Stimulated activated naive CD8-positive, alpha-beta T cell treated with anti-CD3 and anti-CD28 coated beads, Interleukin-15, amount 100 ng/mL, for 72 hours (primary cell): Measurements from ENCODE around the gene SLC16A5.
"Not testable (repeated sequence)": the region's sequence is repeated elsewhere in the genome, so short reads cannot be mapped to it uniquely, and the experiment has no call there.

Experiments used
- ATAC-seq: fragments of 150-1000 bp; cut with Tn5 transposase; 2 replicates; pipeline ENCODE4 v1.10.0; 2021; ENCODE audit warnings: mild to moderate bottlenecking, moderate library complexity
- DNase-seq, 2 donors: peaks; one replicate each; pipeline ENCODE4 v3.0.0; 2021 to 2022
- H3K27ac Mint-ChIP-seq, 2 donors: one replicate each; pipeline ENCODE4 v1.8.0; 2022; ENCODE audit warnings: mild to moderate bottlenecking in 2 of 2, mixed read lengths in 2 of 2, moderate library complexity in 2 of 2
- H3K27me3 Mint-ChIP-seq: one replicate; pipeline ENCODE4 v1.8.0; 2022; ENCODE audit warnings: mixed read lengths
- H3K4me1 Mint-ChIP-seq: one replicate; pipeline ENCODE4 v1.8.0; 2022; ENCODE audit warnings: mild to moderate bottlenecking, mixed read lengths
- H3K4me3 Mint-ChIP-seq, 2 donors: one replicate each; pipeline ENCODE4 v1.8.0; 2022; ENCODE audit warnings: mild to moderate bottlenecking in 2 of 2, mixed read lengths in 2 of 2, moderate library complexity in 1 of 2
- H3K9me3 Mint-ChIP-seq, 2 donors: one replicate each; pipeline ENCODE4 v1.8.0; 2022; ENCODE audit warnings: mixed read lengths in 2 of 2

SLC16A5 gene

GRCh38 chr17:75128694-75129505 is 41.1 kb downstream of the SLC16A5 start:
- Mint-ChIP-seq H3K27me3 (no peaks in the 10 kb centered on the region), H3K4me1 (peaks cover 62% of the 10 kb centered on the region), H3K9me3 (no peaks in the 10 kb centered on the region), H3K27ac (peak overlapping the region in 1 of 2 donors; percentile 74), H3K4me3 (peak overlapping the region in 1 of 2 donors; percentile 69)
- no peak for ATAC-seq
- DNase-seq: no peak

DNA sequence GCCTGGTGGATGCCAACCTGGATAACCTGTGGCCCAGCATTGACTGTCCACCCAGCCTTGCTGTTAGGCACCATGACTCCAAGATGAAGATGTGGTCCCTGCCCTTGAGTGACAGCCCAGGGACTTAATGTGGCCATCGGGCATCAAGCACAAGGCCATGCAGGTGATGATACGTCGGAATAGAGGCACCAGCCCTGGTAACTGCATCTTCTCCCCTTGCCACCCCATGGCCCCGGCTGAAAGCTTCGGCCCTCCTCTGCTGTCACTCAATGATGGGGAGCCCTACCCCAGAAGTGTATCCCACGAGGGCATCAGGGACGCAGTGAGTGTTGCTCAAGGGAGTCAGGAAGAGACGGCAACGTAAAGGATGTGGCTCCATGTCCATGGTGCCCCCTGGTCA is 41.8 kb downstream of the SLC16A5 start:
- ATAC-seq (no peak), DNase-seq (no peak)
- Mint-ChIP-seq H3K9me3 (no peaks in the 10 kb centered on the region), H3K27me3 (no peaks in the 10 kb centered on the region), H3K4me1 (peaks cover 55% of the 10 kb centered on the region), H3K27ac (peak overlapping the region in 1 of 2 donors; percentile 74), H3K4me3 (peak overlapping the region; percentile 10 to 69)

DNA sequence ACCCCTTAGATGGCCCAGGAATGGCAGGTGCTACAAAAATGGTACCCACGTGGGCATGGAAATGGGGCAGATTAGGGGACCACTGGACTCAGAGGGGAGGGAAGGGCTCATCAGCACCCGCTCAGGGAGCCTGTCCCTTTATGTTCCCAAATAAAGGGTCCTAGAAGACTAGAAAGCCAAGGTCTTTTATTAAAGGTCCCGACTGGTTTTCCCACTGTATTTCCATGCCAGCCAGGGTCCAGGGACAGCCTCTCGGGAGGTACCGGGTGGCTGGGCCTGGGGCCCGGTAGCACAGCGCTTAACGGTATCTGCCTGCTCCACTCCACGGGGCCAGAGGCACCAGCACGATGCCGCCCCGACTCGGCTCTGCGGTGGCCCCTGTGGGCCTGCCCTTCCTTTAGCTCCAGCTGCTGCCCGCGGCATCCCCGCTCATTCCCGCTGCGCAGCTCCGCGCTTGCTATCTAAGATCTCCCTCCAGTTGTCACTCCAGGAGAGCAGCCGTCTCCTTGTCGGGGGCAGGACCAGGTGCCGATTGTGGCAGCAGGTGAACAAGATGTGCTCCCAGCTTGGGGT is 42.4 kb downstream of the SLC16A5 start:
- Mint-ChIP-seq H3K27ac (peak overlapping the region; percentile 90 to 93), H3K4me3 (peak overlapping the region; percentile 87 to 95), H3K27me3 (no peaks in the 10 kb centered on the region), H3K9me3 (no peaks in the 10 kb centered on the region), H3K4me1 (peaks cover 50% of the 10 kb centered on the region)
- DNase-seq: no peak
- no peak for ATAC-seq

- Mint-ChIP-seq H3K27me3 (no peaks in the 10 kb centered on the region), H3K9me3 (no peaks in the 10 kb centered on the region), H3K27ac (peak overlapping the region; percentile 90 to 93), H3K4me1 (peaks cover 43% of the 10 kb centered on the region), H3K4me3 (peak overlapping the region; percentile 87 to 95)
- DNase-seq (peak; percentile 53 to 54), ATAC-seq (peak; percentile 70)
Observed at GRCh38 chr17:75130632-75131277, 43.0 kb downstream of the SLC16A5 start.

DNA sequence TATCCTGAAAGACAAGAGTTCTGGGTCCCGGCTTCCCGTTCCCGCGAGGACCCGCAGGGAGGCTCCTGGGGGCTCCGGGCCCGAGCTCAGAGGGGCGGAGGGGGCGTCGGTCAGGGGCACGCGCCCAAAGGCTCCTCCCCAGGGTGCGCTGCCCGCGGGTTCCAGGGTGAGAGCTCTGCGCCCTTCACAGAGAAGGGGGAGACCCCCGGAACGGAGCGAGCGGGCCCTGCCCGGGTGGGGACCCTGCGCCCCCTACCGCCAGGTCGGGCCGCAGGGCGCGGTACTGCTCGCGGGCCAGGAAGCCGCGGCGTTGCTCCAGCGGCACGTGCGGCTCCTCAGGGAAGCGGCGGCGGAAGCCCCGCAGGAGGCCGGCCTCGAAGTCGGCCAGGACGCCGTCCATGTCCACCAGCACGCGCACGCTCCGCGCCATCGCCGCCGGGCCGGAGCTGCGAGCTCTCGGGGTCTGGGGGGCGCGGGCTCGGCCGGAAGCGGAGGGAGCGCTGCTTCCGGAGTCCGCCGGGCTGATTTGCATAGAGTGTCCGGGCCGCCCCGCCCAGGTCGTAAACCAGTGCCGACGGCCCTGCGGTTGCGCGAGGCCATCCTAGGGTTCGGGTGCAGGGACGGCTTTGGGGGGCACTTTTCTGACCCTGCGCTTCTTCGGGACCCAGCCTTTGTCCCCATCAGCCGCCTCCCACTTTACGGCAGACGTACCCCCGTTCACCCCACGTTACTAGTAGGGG is 43.7 kb downstream of the SLC16A5 start, which contains the start of gene NT5C:
Gene NT5C (minus strand): TSS at position 465 of the 740 bp plus-strand sequence. CDS start 35 bp downstream, at position 430.
- no peaks in the 10 kb centered on the region for H3K27me3 Mint-ChIP-seq
- DNase-seq (peak; percentile 80 to 81), ATAC-seq (peak; percentile 92)
- H3K27ac Mint-ChIP-seq: peak within 1 kb of the TSS; percentile 95 to 96
- H3K4me3 Mint-ChIP-seq: peak within 1 kb of the TSS; percentile 91 to 95
- peaks cover 37% of the 10 kb centered on the region for H3K4me1 Mint-ChIP-seq
- no peaks in the 10 kb centered on the region for H3K9me3 Mint-ChIP-seq

- not testable (repeated sequence) for H3K9me3 Mint-ChIP-seq, ATAC-seq, H3K27me3 Mint-ChIP-seq, DNase-seq
- Mint-ChIP-seq H3K27ac (peak overlapping the region; percentile 95 to 96), H3K4me3 (peak overlapping the region; percentile 91 to 95), H3K4me1 (peaks cover 37% of the 10 kb centered on the region)
Observed at GRCh38 chr17:75132018-75133000, 44.6 kb downstream of the SLC16A5 start.

- Mint-ChIP-seq H3K4me1 (peaks cover 35% of the 10 kb centered on the region), H3K9me3 (no peaks in the 10 kb centered on the region), H3K27me3 (no peaks in the 10 kb centered on the region), H3K4me3 (no peak overlapping the region), H3K27ac (no peak overlapping the region)
- DNase-seq: no peak
- no peak for ATAC-seq
Observed at GRCh38 chr17:75133001-75133400, 45.2 kb downstream of the SLC16A5 start.

- H3K4me3 Mint-ChIP-seq, ATAC-seq, DNase-seq, H3K27me3 Mint-ChIP-seq, H3K9me3 Mint-ChIP-seq: not testable (repeated sequence)
- Mint-ChIP-seq H3K4me1 (peaks cover 30% of the 10 kb centered on the region), H3K27ac (peak overlapping the region; percentile 14 to 63)
Observed at GRCh38 chr17:75133607-75134347, 46.0 kb downstream of the SLC16A5 start.

DNA sequence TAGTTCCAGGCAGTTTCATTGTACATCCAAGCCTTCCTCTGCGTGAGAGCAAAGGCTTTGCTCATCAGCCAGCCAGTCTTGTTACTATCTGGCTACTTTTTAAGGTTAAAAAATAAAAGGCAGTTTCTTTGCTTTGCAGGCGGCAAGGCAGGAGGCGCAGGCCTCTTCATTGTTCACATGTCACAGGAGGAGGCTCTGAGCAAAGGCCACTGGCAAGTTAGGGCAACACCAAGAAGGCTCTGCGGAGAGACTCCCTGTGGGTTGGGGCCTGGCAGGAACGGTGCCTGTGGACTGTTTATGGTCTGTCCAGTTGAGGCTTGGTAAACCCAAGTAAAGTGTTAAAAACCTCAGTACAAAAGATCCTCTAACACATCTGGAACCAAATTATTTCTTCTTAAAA is 47.7 kb downstream of the SLC16A5 start:
- Mint-ChIP-seq H3K4me3 (no peak overlapping the region), H3K27me3 (no peaks in the 10 kb centered on the region), H3K9me3 (no peaks in the 10 kb centered on the region), H3K4me1 (peaks cover 13% of the 10 kb centered on the region), H3K27ac (peak overlapping the region; percentile 54 to 70)
- DNase-seq (no peak), ATAC-seq (no peak)

GRCh38 chr17:75135946-75136345 is 48.2 kb downstream of the SLC16A5 start:
- Mint-ChIP-seq H3K9me3 (no peaks in the 10 kb centered on the region), H3K4me1 (peaks cover 10% of the 10 kb centered on the region), H3K27me3 (no peaks in the 10 kb centered on the region), H3K4me3 (no peak overlapping the region), H3K27ac (peak overlapping the region; percentile 54 to 70)
- DNase-seq (no peak), ATAC-seq (no peak)

DNA sequence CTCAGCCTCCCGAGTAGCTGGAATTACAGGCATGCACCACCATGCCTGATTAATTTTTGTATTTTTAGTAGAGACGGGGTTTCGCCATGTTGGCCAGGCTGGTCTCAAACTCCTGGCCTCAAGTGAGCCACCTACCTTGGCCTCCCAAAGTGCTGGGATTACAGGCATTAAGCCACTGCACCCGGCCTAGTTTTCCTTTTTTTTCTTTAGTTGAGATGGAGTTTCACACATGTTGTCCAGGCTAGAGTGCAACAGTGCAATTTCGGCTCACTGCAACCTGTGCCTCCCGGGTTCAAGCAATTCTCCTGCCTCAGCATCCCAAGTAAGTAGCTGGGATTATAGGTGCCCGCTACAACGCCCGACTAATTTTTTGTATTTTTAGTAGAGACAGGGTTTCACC is 50.0 kb downstream of the SLC16A5 start:
- H3K27me3 Mint-ChIP-seq, H3K9me3 Mint-ChIP-seq, ATAC-seq, DNase-seq, H3K4me3 Mint-ChIP-seq, H3K27ac Mint-ChIP-seq: not testable (repeated sequence)
- peaks cover 10% of the 10 kb centered on the region for H3K4me1 Mint-ChIP-seq

DNA sequence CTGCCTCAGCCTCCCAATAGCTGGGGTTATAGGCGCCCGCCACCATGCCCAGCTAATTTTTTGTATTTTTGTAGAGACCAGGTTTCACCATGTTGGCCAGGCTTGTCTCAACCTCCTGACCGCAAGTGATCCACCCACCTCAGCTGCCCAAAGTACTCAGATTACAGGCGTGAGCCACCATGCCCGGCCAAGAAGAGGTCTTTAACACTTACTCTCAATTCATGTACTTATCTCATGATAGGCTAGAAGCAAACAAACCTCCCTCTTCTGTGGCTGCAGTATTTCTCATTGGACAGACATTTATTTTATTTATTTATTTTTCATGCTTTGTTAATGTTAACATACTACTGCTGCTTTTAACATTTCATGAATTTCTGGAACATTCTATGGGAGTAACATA is 50.8 kb downstream of the SLC16A5 start:
- Mint-ChIP-seq H3K4me3 (no peak overlapping the region), H3K27ac (no peak overlapping the region), H3K9me3 (no peaks in the 10 kb centered on the region), H3K27me3 (no peaks in the 10 kb centered on the region), H3K4me1 (peaks cover 10% of the 10 kb centered on the region)
- no peak for ATAC-seq
- no peak for DNase-seq

GRCh38 chr17:75142236-75142971 is 54.6 kb downstream of the SLC16A5 start:
- no peaks in the 10 kb centered on the region for H3K9me3 Mint-ChIP-seq
- no peak for ATAC-seq
- no peak overlapping the region for H3K4me3 Mint-ChIP-seq
- no peaks in the 10 kb centered on the region for H3K27me3 Mint-ChIP-seq
- H3K27ac Mint-ChIP-seq: no peak overlapping the region
- peaks cover 10% of the 10 kb centered on the region for H3K4me1 Mint-ChIP-seq
- DNase-seq: no peak
